ENCODE results near the gene CHST11.

GRCh38 chr12:104522985-104523722 is 66.4 kb downstream of the CHST11 start:
- TF ChIP-seq, protein P1, sequence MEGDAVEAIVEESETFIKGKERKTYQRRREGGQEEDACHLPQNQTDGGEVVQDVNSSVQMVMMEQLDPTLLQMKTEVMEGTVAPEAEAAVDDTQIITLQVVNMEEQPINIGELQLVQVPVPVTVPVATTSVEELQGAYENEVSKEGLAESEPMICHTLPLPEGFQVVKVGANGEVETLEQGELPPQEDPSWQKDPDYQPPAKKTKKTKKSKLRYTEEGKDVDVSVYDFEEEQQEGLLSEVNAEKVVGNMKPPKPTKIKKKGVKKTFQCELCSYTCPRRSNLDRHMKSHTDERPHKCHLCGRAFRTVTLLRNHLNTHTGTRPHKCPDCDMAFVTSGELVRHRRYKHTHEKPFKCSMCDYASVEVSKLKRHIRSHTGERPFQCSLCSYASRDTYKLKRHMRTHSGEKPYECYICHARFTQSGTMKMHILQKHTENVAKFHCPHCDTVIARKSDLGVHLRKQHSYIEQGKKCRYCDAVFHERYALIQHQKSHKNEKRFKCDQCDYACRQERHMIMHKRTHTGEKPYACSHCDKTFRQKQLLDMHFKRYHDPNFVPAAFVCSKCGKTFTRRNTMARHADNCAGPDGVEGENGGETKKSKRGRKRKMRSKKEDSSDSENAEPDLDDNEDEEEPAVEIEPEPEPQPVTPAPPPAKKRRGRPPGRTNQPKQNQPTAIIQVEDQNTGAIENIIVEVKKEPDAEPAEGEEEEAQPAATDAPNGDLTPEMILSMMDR (conservative IDR thresholded peaks at IDR 0.05 in 1 of 2, IDR thresholded peaks at IDR 0.05 in 1 of 2; ENCODE audit: extremely low read depth in 1 of 2, insufficient read depth in 1 of 2, low read depth in 1 of 2, low read length in 2 of 2): no peak
- no peak for TF ChIP-seq EZH2 (IDR thresholded peaks at IDR 0.05; ENCODE audit: borderline replicate concordance, low read length)
